Activated T-cell treated with anti-CD3 and anti-CD28 coated beads, Interleukin-2, amount 50 U/mL, for 24 hours (primary cell): Measurements from ENCODE around the gene NFIC.
"Not testable (repeated sequence)": the region's sequence is repeated elsewhere in the genome, so short reads cannot be mapped to it uniquely, and the experiment has no call there.

Experiments
- DNase-seq: peaks from one replicate; pipeline ENCODE4 v3.0.0-alpha.2; 2020
- H3K27ac Mint-ChIP-seq: 2 replicates; pipeline ENCODE4 v1.8.0; 2020; ENCODE audit warnings: mild to moderate bottlenecking, mixed read lengths
- H3K27me3 Mint-ChIP-seq: 2 replicates; pipeline ENCODE4 v1.8.0; 2020; ENCODE audit warnings: mixed read lengths
- H3K36me3 Mint-ChIP-seq: 2 replicates; pipeline ENCODE4 v1.8.0; 2020; ENCODE audit warnings: low read depth, mixed read lengths
- H3K4me1 Mint-ChIP-seq: 2 replicates; pipeline ENCODE4 v1.8.0; 2020; ENCODE audit warnings: low read depth, mixed read lengths
- H3K4me3 Mint-ChIP-seq: 2 replicates; pipeline ENCODE4 v1.8.0; 2020; ENCODE audit warnings: mild to moderate bottlenecking, moderate library complexity, mixed read lengths
- H3K9me3 Mint-ChIP-seq: 2 replicates; pipeline ENCODE4 v1.8.0; 2020; ENCODE audit warnings: mixed read lengths

Gene NFIC

DNA sequence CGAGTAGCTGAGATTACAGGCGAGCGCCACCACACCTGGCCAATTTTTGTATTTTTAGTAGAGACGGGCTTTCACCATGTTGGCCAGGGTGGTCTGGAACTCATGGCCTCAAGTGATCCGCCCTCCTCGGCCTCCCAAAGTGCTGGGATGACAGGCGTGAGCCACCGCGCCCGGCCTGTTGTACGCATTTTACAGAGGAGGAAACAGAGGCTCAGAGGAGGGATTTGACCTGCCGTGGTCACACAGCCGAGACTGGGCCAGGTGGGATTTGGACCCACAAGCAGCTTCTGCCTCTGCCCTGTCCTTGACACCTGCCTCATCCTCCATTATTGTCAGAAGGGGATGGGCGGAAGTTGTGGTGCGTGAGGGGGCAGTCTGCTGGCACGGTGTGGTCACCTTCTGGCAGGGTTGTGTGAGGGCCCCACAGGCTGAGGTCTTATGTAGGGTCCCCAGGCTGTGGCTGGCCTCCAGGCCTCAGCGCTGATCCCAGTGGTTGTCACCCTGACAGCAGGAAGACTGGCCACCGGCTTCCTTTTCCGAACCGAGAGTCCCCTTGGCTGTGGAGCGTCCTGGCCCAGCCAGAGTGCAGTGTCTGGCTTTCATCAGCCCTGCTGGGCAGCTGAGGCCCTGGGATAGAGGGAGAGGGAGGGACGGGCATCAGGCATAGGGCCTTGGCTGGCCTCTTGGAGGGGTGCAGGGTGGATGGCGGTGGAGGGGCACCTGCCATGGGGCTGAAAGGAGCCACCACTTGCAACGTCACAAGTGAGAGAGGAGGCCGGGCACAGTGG lies 20.3 kb downstream of the NFIC start:
- H3K27ac Mint-ChIP-seq, result no peak overlapping the region
- H3K36me3 Mint-ChIP-seq, result peaks cover 29% of the 10 kb centered on the region
- H3K4me3 Mint-ChIP-seq, result no peak overlapping the region
- no peaks in the 10 kb centered on the region for H3K9me3 Mint-ChIP-seq
- H3K4me1 Mint-ChIP-seq, result peaks cover 24% of the 10 kb centered on the region
- no peaks in the 10 kb centered on the region for H3K27me3 Mint-ChIP-seq
- no peak for DNase-seq

DNA sequence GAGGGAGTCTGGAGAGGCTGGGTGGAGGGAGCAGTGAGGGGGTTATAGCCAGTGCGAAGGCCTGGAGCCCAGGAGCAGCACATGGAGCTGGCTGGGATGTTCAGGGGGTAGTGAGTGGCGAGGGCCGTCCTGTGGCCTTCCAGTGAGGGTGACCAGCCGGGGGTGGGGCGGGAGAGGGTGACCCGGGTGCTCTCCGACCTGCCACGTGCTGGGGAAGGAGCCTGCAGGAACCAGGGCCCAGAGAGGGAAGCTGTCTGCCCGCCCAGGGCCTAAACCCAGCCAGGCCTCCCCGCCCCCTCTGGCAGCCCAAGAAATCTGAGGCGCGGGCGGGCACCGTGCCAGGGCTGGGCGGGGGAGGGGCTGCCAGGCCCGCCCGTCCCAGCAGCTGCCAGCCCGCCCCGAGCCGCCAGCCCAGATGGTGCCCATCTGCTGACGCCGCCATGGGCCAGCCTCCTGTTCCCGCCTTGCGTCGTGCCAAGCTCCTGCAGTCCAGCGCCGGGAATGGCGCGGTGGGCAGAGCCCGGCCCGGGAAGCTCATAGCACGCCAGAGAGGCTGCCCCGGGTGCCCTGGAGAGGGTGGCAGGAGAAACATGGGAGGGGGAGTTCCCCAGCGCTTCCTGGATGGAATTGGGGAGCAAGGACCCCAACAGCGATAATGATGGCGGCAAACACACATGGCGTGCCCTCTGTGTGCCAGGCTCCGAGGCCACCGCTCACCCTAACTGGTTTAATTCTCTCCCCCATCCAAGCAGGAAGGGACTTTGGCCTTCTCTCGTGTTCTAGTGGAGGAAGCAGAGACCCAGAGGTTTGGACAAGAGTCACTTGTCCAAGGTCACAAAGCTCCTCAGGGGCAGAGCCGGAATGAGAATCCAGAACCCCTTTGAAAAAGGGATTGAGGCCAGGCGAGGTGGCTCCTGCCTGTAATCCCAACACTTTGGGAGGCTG lies 21.5 kb downstream of the NFIC start:
- Mint-ChIP-seq H3K27ac (no peak overlapping the region), H3K36me3 (peaks cover 18% of the 10 kb centered on the region)

DNA sequence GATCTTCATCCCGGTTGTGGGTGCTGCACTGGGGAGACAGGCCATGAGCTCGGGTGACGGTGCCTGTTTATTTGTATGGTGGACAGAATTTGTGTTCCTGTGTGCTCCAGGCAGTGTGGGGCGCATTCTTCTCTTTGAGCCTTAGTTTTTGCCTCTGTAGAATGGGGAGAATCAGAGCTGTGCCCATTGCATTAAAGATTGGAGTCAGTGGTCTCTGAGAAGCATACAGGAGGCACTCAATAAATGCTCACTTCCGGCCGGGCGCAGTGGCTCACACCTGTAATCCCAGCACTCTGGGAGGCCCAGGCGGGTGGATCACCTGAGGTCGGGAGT lies 23.0 kb downstream of the NFIC start:
- no peaks in the 10 kb centered on the region for H3K27me3 Mint-ChIP-seq
- no peak overlapping the region for H3K4me3 Mint-ChIP-seq
- peaks cover 10% of the 10 kb centered on the region for H3K4me1 Mint-ChIP-seq
- H3K9me3 Mint-ChIP-seq, result no peaks in the 10 kb centered on the region
- peaks cover 10% of the 10 kb centered on the region for H3K36me3 Mint-ChIP-seq
- no peak for DNase-seq
- H3K27ac Mint-ChIP-seq, result no peak overlapping the region

More for the DNA sequence above, 21.5 kb downstream of the NFIC start:
- H3K4me3 Mint-ChIP-seq, result no peak overlapping the region
- peaks cover 16% of the 10 kb centered on the region for H3K4me1 Mint-ChIP-seq
- no peaks in the 10 kb centered on the region for H3K27me3 Mint-ChIP-seq
- DNase-seq, result no peak
- H3K9me3 Mint-ChIP-seq, result no peaks in the 10 kb centered on the region

- DNase-seq, result no peak
- no peak overlapping the region for H3K27ac Mint-ChIP-seq
- H3K27me3 Mint-ChIP-seq, result no peaks in the 10 kb centered on the region
Observed at GRCh38 chr19:3389876-3390371, 23.5 kb downstream of the NFIC start.

DNA sequence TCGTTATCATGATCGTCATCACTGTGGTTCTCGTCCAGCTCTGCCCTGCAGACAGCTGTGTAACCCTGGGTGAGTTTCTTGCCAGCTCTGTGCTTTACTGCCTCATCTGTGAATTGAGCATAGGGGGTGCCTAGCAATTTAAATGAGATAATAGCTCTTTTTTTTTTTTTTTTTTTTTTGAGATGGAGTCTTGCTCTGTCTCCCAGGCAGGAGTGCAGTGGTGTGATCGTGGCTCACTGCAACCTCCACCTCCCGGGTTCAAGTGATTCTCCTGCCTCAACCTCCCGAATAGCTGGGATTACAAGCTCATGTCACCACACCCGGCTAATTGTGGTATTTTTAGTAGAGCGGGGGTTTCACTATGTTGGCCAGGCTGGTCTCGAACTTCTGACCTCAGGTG lies 25.5 kb downstream of the NFIC start:
- not testable (repeated sequence) for H3K27ac Mint-ChIP-seq, DNase-seq, H3K27me3 Mint-ChIP-seq, H3K4me3 Mint-ChIP-seq, H3K4me1 Mint-ChIP-seq, H3K9me3 Mint-ChIP-seq
- H3K36me3 Mint-ChIP-seq, result peaks cover 17% of the 10 kb centered on the region

More at GRCh38 chr19:3389876-3390371, 23.5 kb downstream of the NFIC start:
- Mint-ChIP-seq H3K4me1 (peaks cover 6% of the 10 kb centered on the region), H3K36me3 (peaks cover 11% of the 10 kb centered on the region), H3K9me3 (no peaks in the 10 kb centered on the region), H3K4me3 (no peak overlapping the region)

DNA sequence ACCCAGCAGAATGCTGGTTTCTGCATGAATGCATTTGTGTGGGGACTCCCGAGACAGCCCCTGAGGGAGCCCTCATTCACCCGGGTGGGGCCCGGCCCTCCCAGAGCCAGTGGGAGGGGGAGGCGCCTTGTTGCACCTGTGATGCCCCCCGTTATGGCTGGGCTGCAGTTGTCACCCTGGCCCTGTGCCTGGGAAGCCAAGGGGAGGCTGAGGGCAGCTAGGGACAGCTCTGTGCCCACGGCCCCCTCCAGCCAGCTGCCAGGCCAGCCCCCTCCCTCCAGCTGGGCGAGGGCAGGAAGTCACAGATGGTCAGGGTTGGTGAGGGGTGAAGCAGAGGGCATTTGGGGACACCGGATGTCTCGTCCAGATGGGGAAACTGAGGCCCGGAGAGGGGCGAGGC lies 26.1 kb downstream of the NFIC start:
- Mint-ChIP-seq H3K27me3 (no peaks in the 10 kb centered on the region), H3K9me3 (no peaks in the 10 kb centered on the region), H3K4me3 (no peak overlapping the region), H3K36me3 (peaks cover 18% of the 10 kb centered on the region), H3K4me1 (peaks cover 6% of the 10 kb centered on the region), H3K27ac (no peak overlapping the region)
- DNase-seq, result no peak

GRCh38 chr19:3396881-3397265 lies 30.5 kb downstream of the NFIC start:
- no peak overlapping the region for H3K4me3 Mint-ChIP-seq
- no peaks in the 10 kb centered on the region for H3K4me1 Mint-ChIP-seq
- H3K27ac Mint-ChIP-seq, result peak overlapping the region; percentile 24
- peaks cover 14% of the 10 kb centered on the region for H3K36me3 Mint-ChIP-seq
- no peaks in the 10 kb centered on the region for H3K27me3 Mint-ChIP-seq
- no peaks in the 10 kb centered on the region for H3K9me3 Mint-ChIP-seq
- DNase-seq, result no peak

DNA sequence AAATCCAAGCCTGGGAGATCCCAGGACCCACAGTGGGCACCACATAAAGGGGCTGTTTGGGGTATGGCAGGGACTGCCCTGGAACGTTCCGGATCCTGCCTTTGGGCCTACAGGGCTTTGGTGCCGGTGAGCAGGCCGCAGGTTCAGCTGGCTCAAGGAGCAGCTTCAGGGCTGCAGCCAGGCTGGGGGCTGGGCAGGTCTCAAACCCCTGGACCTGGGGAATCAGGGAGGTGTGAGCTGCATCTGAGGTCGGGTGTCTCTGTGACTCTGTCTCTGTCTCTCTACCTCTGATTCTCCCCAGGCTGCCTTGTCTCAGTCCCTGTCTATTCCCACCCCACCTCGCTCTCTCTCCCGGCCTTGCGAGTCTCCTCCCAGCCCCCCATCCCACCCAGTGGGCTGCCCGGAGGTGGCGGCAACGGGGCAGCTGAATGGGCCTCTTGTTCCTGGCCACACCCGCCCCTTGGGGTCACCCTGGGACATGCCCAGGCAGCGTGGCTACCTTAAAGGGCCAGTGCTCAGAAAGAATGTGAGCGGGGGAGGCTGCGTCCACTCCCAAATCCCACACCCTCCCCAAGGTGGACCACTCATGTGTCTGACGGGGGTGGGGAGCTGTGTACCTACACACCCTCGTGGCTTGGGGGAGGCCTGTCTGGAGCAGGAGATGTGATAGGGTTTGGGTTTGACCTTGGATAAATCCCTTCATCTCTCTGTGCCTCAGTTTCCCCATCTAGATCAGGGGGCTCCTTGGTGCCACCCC lies 31.1 kb downstream of the NFIC start:
- Mint-ChIP-seq H3K4me1 (no peaks in the 10 kb centered on the region), H3K9me3 (no peaks in the 10 kb centered on the region), H3K36me3 (peaks cover 14% of the 10 kb centered on the region), H3K4me3 (no peak overlapping the region), H3K27ac (no peak overlapping the region), H3K27me3 (no peaks in the 10 kb centered on the region)
- DNase-seq, result no peak

DNA sequence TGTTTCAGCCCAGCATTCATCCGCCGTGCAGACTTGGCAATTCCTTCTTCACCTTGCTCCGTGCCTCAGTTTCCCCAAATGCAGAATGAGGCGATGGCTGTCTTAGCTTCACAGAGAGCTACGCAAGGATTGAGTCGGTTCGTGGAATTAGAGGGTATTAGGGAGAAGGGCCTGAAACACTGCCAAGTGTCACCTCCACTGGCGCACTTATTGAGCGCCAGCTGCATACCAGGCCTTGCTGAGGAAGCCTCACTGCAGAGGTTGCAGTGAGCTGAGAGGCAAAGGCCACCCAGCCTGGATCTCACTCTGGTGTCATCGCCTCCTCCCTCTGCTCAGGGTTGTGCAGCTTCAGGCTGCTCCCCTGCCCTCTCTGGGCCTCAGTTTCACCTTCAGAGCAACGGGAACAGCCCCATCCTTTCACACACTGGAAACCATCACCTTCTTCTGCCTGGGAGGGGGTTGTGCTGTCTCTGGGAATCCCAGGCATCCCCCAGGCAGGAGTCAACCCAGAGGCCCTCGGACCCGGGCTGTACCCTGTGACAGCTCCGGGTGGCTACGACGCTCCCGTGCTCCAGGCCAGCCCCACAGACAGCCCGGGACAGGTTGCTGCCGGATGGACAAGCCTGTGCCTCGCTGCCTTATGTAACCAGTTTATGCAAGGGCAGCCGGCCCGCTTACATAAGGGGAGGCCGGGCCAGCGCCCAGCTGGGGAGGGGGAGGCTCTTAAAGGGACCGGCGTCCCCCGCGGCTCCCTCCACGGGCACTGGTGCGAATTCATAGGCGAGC lies 31.9 kb downstream of the NFIC start:
- Mint-ChIP-seq H3K36me3 (peaks cover 14% of the 10 kb centered on the region), H3K4me1 (no peaks in the 10 kb centered on the region)
- no peak for DNase-seq

GRCh38 chr19:3398900-3399278 lies 32.5 kb downstream of the NFIC start:
- Mint-ChIP-seq H3K9me3 (no peaks in the 10 kb centered on the region), H3K27me3 (no peaks in the 10 kb centered on the region), H3K27ac (no peak overlapping the region), H3K4me1 (no peaks in the 10 kb centered on the region), H3K36me3 (peaks cover 14% of the 10 kb centered on the region), H3K4me3 (no peak overlapping the region)
- no peak for DNase-seq

More for the DNA sequence above, 31.9 kb downstream of the NFIC start:
- no peak overlapping the region for H3K4me3 Mint-ChIP-seq
- H3K9me3 Mint-ChIP-seq, result no peaks in the 10 kb centered on the region
- H3K27me3 Mint-ChIP-seq, result no peaks in the 10 kb centered on the region
- no peak overlapping the region for H3K27ac Mint-ChIP-seq

DNA sequence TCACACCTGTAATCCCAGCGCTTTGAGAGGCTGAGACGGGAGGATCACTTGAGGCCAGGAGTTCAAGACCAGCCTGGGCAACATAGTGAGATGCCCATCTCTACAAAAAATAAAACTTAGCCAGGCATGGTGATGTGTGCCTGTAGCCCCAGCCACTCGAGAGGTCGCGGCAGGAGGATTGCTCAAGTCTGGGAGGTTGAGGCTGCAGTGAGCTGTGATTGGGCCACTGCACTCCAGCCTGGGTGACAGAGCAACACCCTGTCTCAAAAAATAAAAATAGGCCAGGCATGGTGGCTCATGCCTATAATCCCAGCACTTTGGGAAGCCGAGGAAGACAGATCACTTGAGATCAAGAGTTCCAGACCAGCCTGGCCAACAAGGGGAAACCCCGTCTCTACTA lies 32.9 kb downstream of the NFIC start:
- H3K27ac Mint-ChIP-seq, H3K4me1 Mint-ChIP-seq, DNase-seq, H3K27me3 Mint-ChIP-seq, H3K4me3 Mint-ChIP-seq, H3K9me3 Mint-ChIP-seq: not testable (repeated sequence)
- peaks cover 14% of the 10 kb centered on the region for H3K36me3 Mint-ChIP-seq

DNA sequence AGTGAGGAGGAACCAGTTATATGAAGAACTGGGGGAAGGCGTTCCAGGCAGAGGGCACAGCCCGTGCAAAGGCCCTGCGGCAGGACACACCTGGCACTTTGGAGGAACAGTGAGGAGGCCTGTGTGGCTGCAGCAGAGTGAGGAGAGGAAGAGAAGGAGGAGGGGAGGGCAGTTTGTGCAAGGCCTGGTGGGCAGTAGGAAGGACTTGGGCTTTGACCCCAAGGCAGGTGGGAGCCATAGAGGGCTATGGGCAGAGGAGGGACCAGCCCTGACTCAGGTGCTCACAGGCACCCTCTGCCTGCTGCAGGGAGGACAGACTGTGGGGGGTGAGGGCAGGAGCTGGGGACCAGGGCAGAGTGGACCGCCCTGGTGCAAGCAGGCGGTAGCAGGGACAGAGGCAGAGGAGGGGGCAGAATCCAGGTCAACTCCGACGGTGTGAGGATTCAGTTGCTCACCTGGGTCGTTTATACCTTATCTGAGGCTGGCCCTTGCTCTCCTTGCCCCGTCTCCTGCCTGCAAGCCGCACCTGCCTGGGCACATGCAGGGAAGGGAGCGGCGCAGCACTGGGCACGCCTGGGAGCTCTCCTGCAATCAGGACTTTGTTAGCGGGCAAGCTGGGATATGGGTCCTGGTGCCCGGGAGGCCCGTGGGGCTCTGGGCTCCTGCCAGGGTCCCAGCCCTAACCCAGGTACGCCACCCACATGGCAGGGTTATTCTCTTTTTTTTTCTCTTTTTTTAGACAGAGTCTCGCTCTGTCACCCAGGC lies 34.8 kb downstream of the NFIC start:
- Mint-ChIP-seq H3K4me1 (no peaks in the 10 kb centered on the region), H3K4me3 (no peak overlapping the region), H3K27me3 (no peaks in the 10 kb centered on the region), H3K27ac (no peak overlapping the region), H3K36me3 (peaks cover 10% of the 10 kb centered on the region), H3K9me3 (no peaks in the 10 kb centered on the region)
- no peak for DNase-seq

GRCh38 chr19:3402631-3403443 lies 36.5 kb downstream of the NFIC start:
- H3K36me3 Mint-ChIP-seq, result peaks cover 13% of the 10 kb centered on the region
- H3K27me3 Mint-ChIP-seq, result no peaks in the 10 kb centered on the region
- DNase-seq, result no peak
- H3K4me3 Mint-ChIP-seq, result no peak overlapping the region
- no peaks in the 10 kb centered on the region for H3K9me3 Mint-ChIP-seq
- H3K27ac Mint-ChIP-seq, result peak overlapping the region; percentile 12
- H3K4me1 Mint-ChIP-seq, result no peaks in the 10 kb centered on the region
